Islet of Langerhans (tissue), 1 donor: ENCODE measurements around the gene MMP26.

Experiments used
- FAIRE-seq: peaks from one replicate; lab custom pipeline; 2011; peaks lifted over from hg19 to GRCh38; lab: Jason Lieb, UNC

Gene MMP26

DNA sequence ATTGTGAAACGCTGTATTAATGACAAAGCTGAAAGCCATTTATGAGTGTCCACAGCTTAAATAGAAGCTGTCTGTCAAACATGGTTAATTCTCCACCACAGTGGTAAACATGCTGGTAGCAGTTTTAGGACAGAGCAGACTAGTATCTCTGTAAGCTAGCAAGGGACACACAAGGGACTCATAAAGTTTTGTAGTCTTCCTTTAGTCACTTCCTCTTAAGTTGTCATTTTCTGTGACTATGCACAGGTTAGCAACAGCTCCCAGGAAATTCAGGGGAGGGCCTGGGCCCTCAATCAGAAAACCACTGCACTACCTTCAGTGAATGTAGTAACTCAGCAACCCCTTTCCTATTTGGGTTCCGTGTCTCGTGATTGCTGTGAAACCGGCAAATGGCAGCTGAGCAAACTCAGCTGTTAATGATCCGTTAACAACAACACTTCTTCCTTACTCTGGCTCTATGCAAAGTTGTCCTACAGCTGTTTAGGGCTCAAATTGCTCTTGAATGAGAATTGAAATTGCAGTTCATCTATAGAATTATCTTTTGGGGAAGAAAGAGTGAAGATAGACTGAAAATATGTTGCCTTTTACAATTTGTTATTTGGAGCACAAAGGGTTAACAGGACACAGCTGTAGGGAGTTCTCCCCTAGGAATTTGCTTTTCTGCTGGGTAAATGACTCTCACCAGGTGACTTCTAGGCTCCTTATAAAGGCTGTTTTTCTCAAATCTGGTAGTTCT lies at the start of gene MMP26:
MMP26 (plus strand) TSS at position 731 of the 736 bp plus-strand sequence.
- FAIRE-seq: peak; percentile 94

DNA sequence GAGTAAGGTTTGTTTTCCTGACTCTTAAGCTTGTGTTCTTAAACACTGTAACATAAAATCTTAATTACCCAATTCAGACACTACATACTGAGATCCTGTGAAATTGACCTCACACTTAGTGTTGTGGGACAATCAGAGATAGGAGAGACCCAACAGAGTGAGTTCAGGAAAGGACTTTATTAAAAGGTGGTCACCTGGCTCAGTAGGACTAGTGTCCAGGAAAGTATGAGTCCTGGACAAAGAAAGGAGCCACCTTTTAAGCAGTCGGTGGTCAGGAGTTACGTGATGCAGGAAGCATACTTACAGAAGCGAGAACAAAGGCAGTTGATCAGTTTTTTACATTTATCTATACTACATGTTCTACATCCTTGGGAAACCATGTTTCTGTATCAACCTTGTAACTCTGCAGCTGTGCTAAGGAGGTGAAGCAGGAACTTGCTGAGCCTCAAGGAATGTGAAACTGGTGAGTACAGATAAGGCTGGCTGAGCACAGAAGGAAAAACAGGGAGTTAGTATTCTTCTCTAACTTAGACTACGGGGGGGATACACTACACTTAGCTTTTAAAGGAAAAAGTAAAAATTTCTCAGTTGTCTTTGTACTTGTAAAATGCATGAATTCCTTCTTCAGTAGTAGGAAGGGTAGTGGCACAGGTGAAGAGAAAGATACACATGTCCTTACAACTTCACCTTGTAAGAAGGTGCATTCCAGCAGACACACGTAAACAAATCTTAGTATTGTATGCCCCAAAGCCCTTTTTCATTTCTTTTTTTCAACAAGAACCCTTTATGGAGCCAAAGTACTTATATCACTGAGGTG lies 45.7 kb upstream of the MMP26 start:
- FAIRE-seq: no peak

DNA sequence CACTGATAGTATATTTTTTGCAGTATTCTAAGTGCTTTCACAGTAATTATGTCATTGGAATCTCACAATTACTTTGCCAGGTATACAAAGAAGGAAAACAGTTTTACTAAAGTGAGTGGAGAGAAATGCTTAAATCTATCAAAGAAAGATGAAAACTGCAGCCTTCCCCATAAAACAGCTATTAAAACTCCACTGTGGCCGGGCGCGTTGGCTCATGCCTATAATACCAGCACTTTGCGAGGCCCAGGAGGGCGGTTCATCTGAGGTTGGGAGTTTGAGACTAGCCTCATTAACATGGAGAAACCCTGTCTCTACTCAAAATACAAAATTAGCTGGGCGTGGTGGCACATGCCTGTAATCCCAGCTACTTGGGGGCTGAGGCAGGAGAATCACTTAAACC lies 41.7 kb upstream of the MMP26 start:
- no peak for FAIRE-seq

DNA sequence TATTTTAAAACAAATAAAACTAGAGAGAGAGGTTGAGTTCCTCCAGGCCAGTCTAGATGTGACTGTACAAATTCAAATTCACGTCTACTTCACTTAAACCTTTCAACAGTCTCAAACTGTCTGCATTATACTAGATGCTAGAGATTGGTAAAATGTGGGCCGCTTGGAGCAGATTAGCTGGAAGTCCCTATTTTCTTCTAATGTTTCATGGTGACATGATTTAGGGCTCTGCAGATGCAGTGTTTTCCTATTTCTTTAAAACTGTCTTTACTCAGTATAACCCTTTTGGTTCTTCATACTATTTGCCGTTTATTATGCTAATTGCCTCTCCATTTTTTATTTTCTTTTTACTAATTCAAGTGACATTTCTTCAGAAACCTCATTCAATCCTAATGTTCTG lies 40.4 kb upstream of the MMP26 start:
- no peak for FAIRE-seq

DNA sequence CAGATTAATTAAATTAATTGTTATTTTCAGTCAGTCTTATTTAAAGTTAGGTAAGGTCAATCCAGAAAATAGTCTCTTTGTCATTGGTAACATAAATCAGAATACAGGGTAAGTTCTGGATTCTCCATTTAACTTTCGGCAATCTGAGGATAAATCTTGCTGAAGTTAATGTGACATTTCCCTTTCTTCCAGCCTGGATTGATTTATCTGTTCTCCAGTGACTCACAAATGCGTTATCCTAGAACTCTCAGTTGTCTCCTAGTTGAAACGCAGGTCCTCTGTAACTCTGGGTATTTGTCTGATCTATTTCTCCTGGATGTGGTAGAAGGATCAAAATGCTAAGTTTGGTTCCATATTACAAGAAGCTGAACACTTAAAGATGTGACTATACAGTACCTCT lies 39.8 kb upstream of the MMP26 start:
- FAIRE-seq: no peak

DNA sequence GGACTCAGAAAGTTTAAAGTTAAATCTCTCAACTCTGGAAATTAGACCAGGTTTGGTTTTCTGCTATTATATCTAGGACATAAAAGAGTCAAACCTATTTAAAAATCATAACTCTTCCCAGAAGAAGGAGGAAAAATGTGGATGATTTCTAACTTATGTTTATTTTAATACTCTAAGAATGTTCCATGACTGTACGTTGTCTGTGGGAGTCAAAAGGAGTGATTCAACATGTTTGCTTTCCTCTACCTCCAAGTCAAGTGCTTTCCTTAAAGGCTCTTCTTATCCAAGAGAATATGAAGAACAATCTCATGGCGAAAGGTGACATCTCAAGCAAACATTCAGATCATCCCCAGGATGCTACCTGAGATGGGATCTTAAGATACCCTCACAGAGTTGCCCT lies 39.2 kb upstream of the MMP26 start:
- FAIRE-seq: no peak

DNA sequence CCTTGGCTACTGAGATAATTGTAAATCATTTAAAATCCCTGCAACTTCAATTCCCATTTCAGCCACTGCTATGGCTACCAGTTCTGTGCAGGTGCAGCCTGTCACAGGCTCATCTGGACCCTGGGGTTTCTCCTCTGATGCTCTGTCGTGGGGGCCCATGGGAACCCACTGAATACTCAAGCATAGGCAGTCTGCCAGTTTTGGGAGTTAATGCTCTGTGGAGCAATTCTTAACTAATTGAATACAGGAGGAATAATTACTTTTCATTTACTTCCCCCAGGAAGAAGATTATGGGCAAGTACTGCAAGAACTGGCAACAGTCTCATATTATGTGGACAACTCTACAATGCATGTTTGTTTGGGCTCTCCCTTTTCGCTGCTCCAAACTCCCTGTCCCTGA lies 32.8 kb upstream of the MMP26 start:
- no peak for FAIRE-seq

DNA sequence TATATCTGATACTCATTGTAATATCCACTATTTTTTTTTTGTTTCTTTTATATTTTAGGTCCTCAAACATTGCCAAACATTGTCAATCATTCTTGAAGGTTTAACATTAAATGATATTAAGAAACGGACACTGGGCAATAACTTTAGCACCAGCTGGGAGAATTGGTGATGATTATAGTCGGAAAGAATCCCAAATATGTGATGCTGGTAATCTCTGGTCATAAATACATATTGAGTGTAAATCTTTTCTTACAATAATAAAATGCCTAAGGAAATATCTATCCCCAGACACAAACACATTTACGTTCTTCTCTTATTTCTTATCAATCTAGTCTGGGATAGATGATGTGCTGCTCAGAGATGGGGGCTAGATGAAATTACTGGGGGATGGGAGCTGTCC lies 32.1 kb upstream of the MMP26 start:
- no peak for FAIRE-seq

DNA sequence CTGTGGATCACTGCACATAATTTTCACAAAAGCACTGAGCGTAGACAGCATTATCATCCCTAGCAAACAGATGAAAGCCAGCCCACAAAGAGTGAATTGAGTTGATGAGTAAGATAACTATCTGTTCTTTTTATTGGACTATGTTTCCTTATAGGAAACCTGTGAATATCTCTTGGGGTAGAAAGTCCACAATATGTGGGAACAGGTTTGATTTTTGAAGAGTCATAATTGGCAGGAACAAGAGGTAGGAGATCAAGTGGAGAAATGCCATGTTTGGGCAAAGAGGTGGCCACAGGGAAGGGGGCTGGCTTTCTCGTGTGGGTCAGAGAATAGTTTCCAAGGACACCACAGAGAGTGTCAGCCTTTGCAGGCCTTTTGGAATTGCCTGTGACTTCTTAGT lies 30.8 kb upstream of the MMP26 start:
- no peak for FAIRE-seq

DNA sequence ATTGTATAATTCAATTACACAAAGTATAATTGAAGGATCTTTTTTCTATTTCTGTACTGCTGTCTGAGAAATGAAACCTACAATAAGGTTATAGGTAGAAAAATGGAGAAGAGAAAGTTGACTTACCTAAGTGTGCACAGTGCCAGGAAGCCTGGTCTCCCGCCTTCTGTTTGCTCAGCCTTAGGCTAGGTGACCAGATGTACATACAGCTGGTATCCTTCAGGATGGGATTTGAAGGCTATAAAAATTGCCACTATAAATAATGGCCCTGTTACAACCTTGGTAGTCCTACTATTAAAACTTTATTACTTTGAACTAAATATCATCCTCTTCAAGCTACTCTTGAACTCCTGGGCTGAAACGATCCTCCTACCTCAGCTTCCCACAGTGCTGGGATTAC lies 26.6 kb upstream of the MMP26 start:
- FAIRE-seq: no peak

DNA sequence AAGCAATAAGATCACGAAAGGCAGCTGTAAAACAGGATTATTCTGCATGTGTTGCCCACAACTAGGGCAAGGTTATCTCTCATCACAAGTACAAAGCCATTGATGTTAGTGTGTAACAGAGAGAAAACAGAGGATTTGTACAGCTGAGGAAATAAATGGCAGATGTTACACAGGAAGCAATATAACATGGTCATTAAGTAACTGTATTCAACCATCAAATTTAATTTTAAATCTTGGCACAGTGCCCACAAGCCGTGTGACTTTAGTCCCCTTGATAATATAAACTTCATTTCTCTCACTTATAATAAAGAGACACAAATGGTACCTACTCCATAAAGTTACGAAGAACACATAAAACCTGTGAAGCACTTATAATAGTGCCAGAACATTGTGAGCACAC lies 24.2 kb upstream of the MMP26 start:
- FAIRE-seq: no peak

DNA sequence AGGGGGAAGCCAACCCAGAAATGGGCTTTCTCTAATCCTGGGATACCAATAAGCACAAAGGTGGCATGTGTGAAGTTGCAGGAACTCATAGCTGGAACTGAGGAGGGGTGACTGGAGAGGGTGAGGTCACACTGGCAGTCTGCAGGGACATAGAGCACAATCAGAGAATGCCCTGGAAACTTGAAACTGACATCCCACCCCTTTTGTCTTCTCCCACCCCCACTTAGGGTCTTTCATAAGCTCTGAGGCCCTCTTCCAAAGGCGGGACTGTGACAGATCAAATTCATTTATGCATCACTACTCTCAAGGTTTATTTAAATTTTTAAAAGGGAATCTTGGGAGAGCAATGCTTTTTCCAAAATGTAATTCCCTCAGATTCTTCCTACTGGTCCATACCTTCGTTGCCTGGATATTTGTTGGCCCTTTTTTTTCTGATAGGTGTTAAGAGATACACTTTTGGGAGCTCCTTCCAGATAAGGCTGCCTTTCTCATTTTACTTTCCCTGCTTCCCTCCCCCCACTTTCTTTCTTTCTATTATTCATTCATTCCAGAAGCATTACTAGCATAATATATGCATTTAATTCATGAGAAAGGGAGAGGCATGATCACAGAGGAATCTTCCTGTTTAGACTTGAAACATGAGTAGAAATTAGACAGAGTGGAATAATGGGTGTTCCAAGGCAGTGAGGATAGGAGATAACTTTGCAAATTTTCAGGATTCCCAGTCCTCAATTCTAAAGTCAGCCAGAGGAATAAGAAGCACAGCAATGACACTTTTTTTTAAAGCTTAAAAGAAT lies 21.8 kb upstream of the MMP26 start:
- no peak for FAIRE-seq

DNA sequence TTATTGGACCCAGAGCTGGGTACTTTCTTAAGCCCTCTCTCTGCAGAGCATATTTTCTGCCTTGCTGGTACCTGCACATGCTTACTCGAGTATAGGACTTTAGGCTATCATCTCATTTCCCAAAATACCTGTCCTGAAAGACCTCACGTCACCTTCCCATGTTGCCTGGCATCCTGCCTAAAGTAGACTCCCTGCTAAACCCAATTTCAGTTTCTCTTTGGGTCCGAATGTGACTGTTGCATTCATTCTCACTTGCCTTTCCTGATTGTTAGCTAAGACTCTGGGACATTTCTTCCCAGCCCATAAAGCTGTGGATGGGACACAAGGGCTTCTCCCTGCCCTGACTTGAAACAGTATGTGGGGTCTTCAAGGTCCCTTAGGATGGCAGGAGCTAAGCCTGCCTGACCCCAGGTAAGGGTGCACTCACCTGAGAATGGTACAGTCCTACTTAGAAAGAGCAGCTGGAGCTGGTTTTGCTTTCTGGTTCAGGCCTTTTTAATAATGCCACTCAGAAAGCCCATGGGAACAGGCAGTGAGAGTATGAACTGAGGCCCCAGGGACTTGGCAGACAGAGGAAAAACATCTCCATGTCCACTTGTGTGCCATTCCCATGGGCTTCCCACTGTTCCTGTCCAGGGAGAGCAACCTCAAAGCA lies 19.8 kb upstream of the MMP26 start:
- FAIRE-seq: no peak

DNA sequence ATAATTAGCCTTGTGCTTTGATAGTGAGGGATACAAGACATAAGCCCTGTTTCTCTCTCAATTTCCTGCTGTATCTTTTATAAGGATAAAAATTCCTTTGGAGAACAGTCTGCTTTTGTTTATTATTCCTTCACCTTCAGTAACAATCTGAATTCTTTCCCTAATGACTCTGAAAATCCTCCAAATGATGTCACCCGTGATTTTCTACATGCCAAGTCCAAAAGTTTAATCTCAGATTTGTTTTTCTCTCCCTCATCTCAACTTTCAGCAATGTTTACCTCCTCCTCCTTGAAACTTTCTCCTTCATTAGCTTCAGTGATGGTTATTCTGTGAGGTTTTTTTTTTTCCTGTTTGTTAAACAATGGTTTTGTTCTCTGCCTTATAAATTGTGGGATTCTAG lies 9.1 kb upstream of the MMP26 start:
- FAIRE-seq: no peak

DNA sequence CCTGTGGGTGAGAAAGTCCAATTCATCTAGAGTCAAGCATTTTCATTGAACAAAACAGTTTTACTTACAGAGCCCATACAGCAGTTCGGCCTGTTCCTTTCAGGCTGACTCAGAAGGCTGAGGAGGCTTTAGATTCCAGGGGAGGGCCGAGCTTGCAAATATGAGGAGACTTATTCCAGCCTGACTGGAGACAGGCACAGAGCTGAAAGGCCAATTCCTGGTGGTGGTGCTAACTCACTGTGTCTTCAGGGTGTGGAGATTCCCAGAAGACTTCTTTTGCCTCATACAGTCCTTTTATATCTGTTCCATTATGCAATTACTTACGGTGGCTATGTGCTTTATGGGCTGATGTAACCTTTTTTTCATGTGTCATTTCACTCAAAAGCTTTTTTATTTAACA lies 7.0 kb upstream of the MMP26 start, which contains the start of gene OR51E2:
OR51E2 (minus strand) TSS at position 269 of the 400 bp plus-strand sequence. CDS start 15,142 bp downstream, outside the sequence.
- no peak for FAIRE-seq

DNA sequence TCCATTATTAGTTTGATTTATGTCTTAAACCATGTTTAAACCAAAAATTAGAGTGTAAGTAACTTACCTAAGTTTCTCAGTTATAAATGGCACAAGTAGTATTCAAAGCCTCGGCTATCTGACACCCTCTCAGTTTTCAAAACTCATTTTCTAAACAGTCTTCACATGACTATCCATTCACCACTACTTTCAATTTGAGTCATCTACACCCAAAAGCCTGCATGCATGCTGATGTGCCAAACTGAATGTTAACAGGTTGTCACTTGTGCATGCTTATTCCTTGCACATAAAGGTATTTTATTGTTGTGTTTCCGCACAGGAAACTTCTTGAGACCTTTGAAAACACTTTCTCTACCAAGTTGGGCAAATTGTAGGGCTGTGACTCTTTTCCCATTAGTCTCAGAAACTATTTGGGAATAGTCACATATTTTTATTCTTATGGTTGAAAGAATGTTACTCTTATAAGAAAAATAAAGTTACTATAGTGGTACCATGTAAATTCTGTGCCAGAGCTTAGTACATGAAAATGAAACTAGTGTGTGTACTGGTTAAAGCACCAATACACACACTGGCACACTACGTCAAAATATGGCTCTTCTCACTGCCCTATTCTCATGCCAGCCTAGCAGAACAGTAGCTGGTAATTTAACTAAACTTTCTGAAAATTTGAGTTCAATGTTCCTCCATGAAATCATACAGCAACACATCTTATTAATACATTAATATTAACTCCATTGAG lies 4.7 kb upstream of the MMP26 start:
- no peak for FAIRE-seq

DNA sequence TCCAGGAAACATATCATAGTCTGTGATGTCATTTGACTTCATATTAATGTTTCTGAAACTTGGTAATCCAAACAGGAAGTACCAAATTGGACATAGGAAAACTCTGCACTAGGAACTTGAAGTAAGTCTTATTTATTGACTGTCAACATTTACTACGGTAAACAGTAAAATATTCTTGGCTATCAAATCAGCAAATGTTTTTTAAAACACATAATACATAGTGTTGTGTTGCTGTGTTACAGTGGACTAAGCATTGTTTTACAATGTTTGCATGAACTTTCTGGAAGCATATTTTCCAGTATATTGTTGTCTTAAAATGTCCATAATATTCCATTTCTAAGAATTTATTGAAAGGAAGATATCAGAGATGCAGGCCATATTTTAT lies 4.2 kb upstream of the MMP26 start:
- no peak for FAIRE-seq

DNA sequence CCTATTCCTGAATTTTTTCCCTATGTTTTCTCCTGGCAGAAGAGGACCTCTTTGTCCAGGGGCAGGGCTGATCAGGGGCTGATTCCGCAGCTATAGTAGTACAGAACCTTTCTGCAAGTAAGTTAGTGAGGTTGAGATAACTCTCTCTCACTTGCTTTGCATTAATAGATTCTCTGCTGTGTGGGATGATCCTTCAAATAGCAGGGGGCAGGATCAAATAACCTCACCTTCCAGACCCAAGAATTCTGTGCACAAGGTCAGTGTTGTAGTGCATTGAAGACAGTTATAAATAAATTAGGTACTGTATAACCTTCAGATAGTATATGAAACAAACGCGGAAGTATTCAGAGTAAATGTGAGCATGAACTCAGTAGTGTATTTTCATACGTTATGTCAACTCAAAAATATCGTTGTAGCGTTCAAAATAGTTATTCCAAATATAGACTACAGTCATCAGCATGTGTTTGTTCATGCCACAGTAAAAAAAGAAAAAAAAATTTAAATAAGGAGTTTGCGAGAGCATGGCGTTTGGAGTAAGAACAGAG lies 278 bp downstream of the MMP26 start:
- FAIRE-seq: no peak

DNA sequence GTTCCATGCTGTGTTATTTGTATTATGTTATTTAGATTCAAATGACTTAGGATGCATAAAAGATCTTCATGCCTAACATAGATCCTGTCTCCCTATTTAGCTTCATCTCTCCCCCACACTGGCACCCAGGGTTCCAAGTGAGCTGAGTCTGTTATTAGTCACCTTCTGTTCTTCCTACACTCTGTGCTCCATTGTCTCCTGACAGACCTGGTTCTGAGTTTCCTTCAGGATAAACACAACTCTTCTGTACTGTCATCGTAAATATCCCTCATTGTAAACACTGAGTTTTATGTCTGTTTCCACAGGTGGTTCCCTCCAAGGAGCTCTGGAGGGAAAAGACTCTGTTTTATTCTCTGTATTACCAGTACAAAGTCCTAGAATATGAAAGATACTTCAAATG lies 8.7 kb downstream of the MMP26 start:
- no peak for FAIRE-seq

DNA sequence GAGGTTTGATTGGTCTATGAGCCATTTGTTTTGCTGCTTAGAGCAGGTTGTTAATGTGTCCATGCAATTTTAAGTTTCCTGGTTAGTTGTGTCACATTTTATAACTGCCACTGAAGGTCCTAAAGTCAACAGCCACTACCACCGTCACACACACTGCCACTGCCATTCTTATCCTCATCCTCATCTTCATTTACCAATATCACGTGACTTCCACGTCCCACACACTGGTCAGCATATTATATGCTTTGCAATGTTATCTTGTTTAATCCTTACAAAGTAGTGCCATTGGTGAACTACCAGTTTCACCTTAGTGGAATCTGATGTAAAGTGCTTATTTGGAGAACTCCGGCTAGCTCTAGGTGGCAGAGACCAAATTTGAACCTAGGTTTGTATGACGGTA lies 9.7 kb downstream of the MMP26 start:
- no peak for FAIRE-seq
